Measurements from ENCODE around the gene RAB18.

The RAB18 gene

GRCh38 chr10:27535317-27535716 lies 31.2 kb downstream of the RAB18 start:
- Histone ChIP-seq H3K27ac (ENCODE audit: low read depth, low read length) (no peak overlapping the region), H3K4me3 (ENCODE audit: low read length) (no peak overlapping the region)

GRCh38 chr10:27536437-27536836 lies 32.3 kb downstream of the RAB18 start:
- no peaks in the 10 kb centered on the region for H3K9me3 ChIP-seq (ENCODE audit: control insufficient read depth, insufficient read depth, low read length)
- no peak overlapping the region for H3K4me2 ChIP-seq (ENCODE audit: low read length)
- no peaks in the 10 kb centered on the region for H3K27me3 ChIP-seq (ENCODE audit: control insufficient read depth, low read length)
- no peaks in the 10 kb centered on the region for H3K9me2 ChIP-seq (replicated peaks; ENCODE audit: control insufficient read depth, low read length)
- no peak overlapping the region for H3K27ac ChIP-seq (ENCODE audit: low read depth, low read length)
- H4K20me1 ChIP-seq (ENCODE audit: control insufficient read depth, insufficient read depth, low read depth, low read length): no peaks in the 10 kb centered on the region
- H3K79me2 ChIP-seq (ENCODE audit: control insufficient read depth, low read length): no peaks in the 10 kb centered on the region
- no peaks in the 10 kb centered on the region for H3K4me1 ChIP-seq (ENCODE audit: control insufficient read depth, low read length)
- peaks cover 52% of the 10 kb centered on the region for H3K36me3 ChIP-seq (ENCODE audit: control insufficient read depth, low read length)
- no peaks in the 10 kb centered on the region for H3F3A ChIP-seq (ENCODE audit: control insufficient read depth, insufficient read depth)
- H3K4me3 ChIP-seq (ENCODE audit: low read length): no peak overlapping the region
- TF ChIP-seq, protein P1, sequence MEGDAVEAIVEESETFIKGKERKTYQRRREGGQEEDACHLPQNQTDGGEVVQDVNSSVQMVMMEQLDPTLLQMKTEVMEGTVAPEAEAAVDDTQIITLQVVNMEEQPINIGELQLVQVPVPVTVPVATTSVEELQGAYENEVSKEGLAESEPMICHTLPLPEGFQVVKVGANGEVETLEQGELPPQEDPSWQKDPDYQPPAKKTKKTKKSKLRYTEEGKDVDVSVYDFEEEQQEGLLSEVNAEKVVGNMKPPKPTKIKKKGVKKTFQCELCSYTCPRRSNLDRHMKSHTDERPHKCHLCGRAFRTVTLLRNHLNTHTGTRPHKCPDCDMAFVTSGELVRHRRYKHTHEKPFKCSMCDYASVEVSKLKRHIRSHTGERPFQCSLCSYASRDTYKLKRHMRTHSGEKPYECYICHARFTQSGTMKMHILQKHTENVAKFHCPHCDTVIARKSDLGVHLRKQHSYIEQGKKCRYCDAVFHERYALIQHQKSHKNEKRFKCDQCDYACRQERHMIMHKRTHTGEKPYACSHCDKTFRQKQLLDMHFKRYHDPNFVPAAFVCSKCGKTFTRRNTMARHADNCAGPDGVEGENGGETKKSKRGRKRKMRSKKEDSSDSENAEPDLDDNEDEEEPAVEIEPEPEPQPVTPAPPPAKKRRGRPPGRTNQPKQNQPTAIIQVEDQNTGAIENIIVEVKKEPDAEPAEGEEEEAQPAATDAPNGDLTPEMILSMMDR (IDR thresholded peaks at IDR 0.05; ENCODE audit: low read depth, low read length, poor library complexity, severe bottlenecking): no peak
- TF ChIP-seq EZH2phosphoT487 (IDR thresholded peaks at IDR 0.05; ENCODE audit: borderline replicate concordance, low read length): no peak

More at GRCh38 chr10:27535317-27535716, 31.2 kb downstream of the RAB18 start:
- H3K79me2 ChIP-seq (ENCODE audit: control insufficient read depth, low read length): no peaks in the 10 kb centered on the region
- no peaks in the 10 kb centered on the region for H3K9me3 ChIP-seq (ENCODE audit: control insufficient read depth, insufficient read depth, low read length)
- no peaks in the 10 kb centered on the region for H3K27me3 ChIP-seq (ENCODE audit: control insufficient read depth, low read length)
- H3K9me2 ChIP-seq (replicated peaks; ENCODE audit: control insufficient read depth, low read length): no peaks in the 10 kb centered on the region
- H4K20me1 ChIP-seq (ENCODE audit: control insufficient read depth, insufficient read depth, low read depth, low read length): no peaks in the 10 kb centered on the region
- H3F3A ChIP-seq (ENCODE audit: control insufficient read depth, insufficient read depth): no peaks in the 10 kb centered on the region
- H3K36me3 ChIP-seq (ENCODE audit: control insufficient read depth, low read length): peaks cover 48% of the 10 kb centered on the region
- no peak overlapping the region for H3K4me2 ChIP-seq (ENCODE audit: low read length)
- TF ChIP-seq, protein P1 (IDR thresholded peaks at IDR 0.05; ENCODE audit: low read depth, low read length, poor library complexity, severe bottlenecking): no peak
- TF ChIP-seq EZH2phosphoT487 (IDR thresholded peaks at IDR 0.05; ENCODE audit: borderline replicate concordance, low read length): no peak
- H3K4me1 ChIP-seq (ENCODE audit: control insufficient read depth, low read length): no peaks in the 10 kb centered on the region

DNA sequence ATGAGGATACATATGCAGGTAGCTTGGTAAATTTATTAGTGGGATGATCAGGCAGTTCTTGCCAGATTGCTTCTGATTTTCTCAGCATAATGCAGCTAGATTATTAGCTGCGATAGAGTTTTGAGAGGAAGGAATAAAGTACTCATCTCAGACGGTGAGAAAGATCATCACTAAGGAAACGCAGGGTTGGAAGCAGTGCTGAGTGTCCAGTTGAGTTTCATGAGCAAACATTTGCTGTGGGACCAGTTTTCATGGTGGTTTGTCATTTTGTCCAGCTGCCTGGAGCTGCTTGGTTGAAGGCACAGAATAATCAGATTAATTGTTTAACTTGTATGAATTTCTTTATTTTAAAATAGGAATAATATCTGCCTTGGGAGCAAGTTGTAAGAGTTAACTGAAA lies 33.1 kb downstream of the RAB18 start:
- Histone ChIP-seq H3K4me1 (ENCODE audit: control insufficient read depth, low read length) (no peaks in the 10 kb centered on the region), H3K4me3 (ENCODE audit: low read length) (no peak overlapping the region), H3K4me2 (ENCODE audit: low read length) (no peak overlapping the region), H3K9me3 (ENCODE audit: control insufficient read depth, insufficient read depth, low read length) (no peaks in the 10 kb centered on the region), H3F3A (ENCODE audit: control insufficient read depth, insufficient read depth) (no peaks in the 10 kb centered on the region), H3K79me2 (ENCODE audit: control insufficient read depth, low read length) (no peaks in the 10 kb centered on the region), H3K9me2 (replicated peaks; ENCODE audit: control insufficient read depth, low read length) (no peaks in the 10 kb centered on the region), H3K27me3 (ENCODE audit: control insufficient read depth, low read length) (no peaks in the 10 kb centered on the region), H4K20me1 (ENCODE audit: control insufficient read depth, insufficient read depth, low read depth, low read length) (no peaks in the 10 kb centered on the region), H3K27ac (ENCODE audit: low read depth, low read length) (no peak overlapping the region), H3K36me3 (ENCODE audit: control insufficient read depth, low read length) (peaks cover 52% of the 10 kb centered on the region)
- TF ChIP-seq, protein P1 (IDR thresholded peaks at IDR 0.05; ENCODE audit: low read depth, low read length, poor library complexity, severe bottlenecking): no peak
- no peak for TF ChIP-seq EZH2phosphoT487 (IDR thresholded peaks at IDR 0.05; ENCODE audit: borderline replicate concordance, low read length)
